ENCODE results near the gene PAPSS2. TPM values are rescaled to one million over a fixed set of nuclear protein-coding genes. Genes with fewer than 3 reads are reported as not detected.

Gene PAPSS2
- total RNA-seq, 1 experiment from 2014 or later = 24.5 TPM

GRCh38 chr10:87677595-87677994 is 17.9 kb downstream of the PAPSS2 start:
- H4K20me1 ChIP-seq (ENCODE audit: control insufficient read depth, insufficient read depth, insufficient read length) = no peaks in the 10 kb centered on the region
- no peak overlapping the region for H3K56ac ChIP-seq (ENCODE audit: insufficient read length, low read depth, low read length)
- H4K91ac ChIP-seq (ENCODE audit: insufficient read length, low read depth, low read length) = no peak overlapping the region
- H3K27ac ChIP-seq (ENCODE audit: insufficient read length, low read depth, low read length) = no peak overlapping the region
- no peak overlapping the region for H2BK5ac ChIP-seq (ENCODE audit: insufficient read length, low read length)
- Mint-ChIP-seq H3K36me3 (ENCODE audit: insufficient read depth in 1 of 3, low read depth in 3 of 3) (peaks cover 0 to 4% (median 3%) of the 10 kb centered on the region in 3 experiments; a peak in 2 of 7 replicates), H3K4me3 (no peak overlapping the region), H3K4me1 (peaks cover 7 to 11% of the 10 kb centered on the region in 2 experiments), H3K27ac (no peak overlapping the region), H3K27me3 (ENCODE audit: low read depth) (no peaks in the 10 kb centered on the region), H3K9me3 (peaks cover 0 to 3% of the 10 kb centered on the region in 2 experiments; a peak in 1 of 5 replicates)
- H3K23me2 ChIP-seq (ENCODE audit: insufficient read length, low read depth, low read length, poor library complexity, severe bottlenecking) = no peaks in the 10 kb centered on the region
- no peak overlapping the region for H2AK5ac ChIP-seq (ENCODE audit: insufficient read length, low read length)
- H3K27me3 ChIP-seq (ENCODE audit: insufficient read depth, low read length) = no peaks in the 10 kb centered on the region; the same call in 1 of the 2 replicates
- H3K23ac ChIP-seq (ENCODE audit: insufficient read length, low read depth, low read length) = no peak overlapping the region
- H2BK20ac ChIP-seq (ENCODE audit: low read depth, low read length, poor library complexity, severe bottlenecking) = no peak overlapping the region
- no peaks in the 10 kb centered on the region for H3K9me3 ChIP-seq (ENCODE audit: control insufficient read depth, low read depth, low read length)
- peaks cover 3% of the 10 kb centered on the region; the same call in 1 of the 2 replicates for H3K4me1 ChIP-seq (ENCODE audit: insufficient read depth, low read length)
- H3K79me1 ChIP-seq (ENCODE audit: insufficient read depth, low read depth, low read length, poor library complexity, severe bottlenecking) = no peaks in the 10 kb centered on the region
- H3K14ac ChIP-seq (ENCODE audit: insufficient read depth, low read length) = no peak overlapping the region
- no peak overlapping the region for H3K4me2 ChIP-seq (ENCODE audit: insufficient read depth, insufficient read length, low read length)
- no CpG with 5 or more reads among the region's 1 CpG for WGBS (ENCODE audit: extremely low coverage, insufficient read length, low lambda C conversion rate)
- no peak for TF ChIP-seq CTCF (conservative IDR thresholded peaks at IDR 0.05)
- no peak overlapping the region for H4K8ac ChIP-seq (replicated peaks; ENCODE audit: insufficient read length, low read depth, low read length)
- no peak overlapping the region for H3K4ac ChIP-seq (ENCODE audit: low read depth, low read length)
- no peaks in the 10 kb centered on the region; the same call in 1 of the 2 replicates for H3K79me2 ChIP-seq (ENCODE audit: insufficient read depth, low read length)
- H2BK15ac ChIP-seq (ENCODE audit: low read depth, low read length) = no peak overlapping the region
- no peak for DNase-seq
- no peak overlapping the region for H2AFZ ChIP-seq (ENCODE audit: low read length)
- no peak overlapping the region for H4K5ac ChIP-seq (ENCODE audit: insufficient read length, low read depth, low read length)
- H3K18ac ChIP-seq (ENCODE audit: insufficient read length, low read depth, low read length) = no peak overlapping the region
- no peak overlapping the region for H3T11ph ChIP-seq (ENCODE audit: low read length)
- H2BK12ac ChIP-seq (ENCODE audit: insufficient read length, low read depth, low read length) = no peak overlapping the region
- no peak overlapping the region for H3K9ac ChIP-seq (ENCODE audit: extremely low read depth, insufficient read length, low read length)
- H2BK120ac ChIP-seq (ENCODE audit: low read depth, low read length, poor library complexity, severe bottlenecking) = no peak overlapping the region

All from H9 (cell line).